Measurements from ENCODE around the gene SYT7. TPM values are rescaled to one million over a fixed set of nuclear protein-coding genes. Genes with fewer than 3 reads are reported as not detected.
A peak's percentile ranks its signal among the peaks of the same experiment; 100 is the strongest.

The SYT7 gene
- total RNA-seq, 1 donor from 2014 or later, result 7.6 TPM

DNA sequence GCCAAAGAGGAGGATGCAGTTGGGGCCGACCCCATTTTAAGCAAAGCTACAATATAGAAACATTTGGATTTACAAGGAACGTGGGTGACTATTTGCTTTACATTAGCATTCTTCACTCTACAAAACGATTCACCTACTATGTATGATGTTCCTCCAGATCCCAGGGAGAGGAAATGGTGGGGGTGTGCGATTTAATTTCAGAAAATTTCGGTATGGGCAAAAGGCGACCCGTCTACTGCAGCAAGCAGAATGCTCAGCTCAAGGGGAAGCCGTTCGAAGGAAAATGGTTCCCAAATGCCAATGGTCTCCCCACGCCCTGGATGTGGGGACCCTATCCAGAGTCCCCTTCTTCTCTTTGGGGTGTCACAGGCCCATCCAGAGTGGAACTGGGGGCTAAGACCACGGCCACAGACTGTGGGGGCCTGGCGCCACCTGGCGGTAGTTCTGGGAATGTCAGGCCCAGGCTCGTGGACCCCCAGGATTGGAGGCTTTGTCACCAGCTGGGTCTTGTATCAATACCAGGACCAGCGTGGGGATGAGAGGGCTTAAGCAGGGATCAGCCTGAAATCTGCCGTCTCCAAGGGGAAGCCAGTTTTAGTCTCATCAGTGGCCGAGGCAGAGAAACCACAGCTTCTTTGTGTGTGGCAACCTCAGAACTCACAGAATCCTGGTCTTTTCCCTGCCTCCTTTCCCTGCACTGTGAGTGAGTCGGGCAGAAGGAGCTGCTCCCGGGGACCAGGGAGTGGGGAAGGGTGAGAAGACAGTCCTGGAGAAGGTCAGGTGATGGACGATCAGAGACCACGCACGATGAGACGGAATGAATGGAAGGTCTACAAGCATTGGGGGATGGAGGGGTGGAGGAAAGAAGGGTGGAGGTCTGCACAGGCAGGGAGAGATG lies 64.0 kb downstream of the SYT7 start:
- no peaks in the 10 kb centered on the region for H3K36me3 Mint-ChIP-seq
- H3K27ac Mint-ChIP-seq, result no peak overlapping the region
- H3K4me1 Mint-ChIP-seq, result peaks cover 21% of the 10 kb centered on the region
- peak in 1 of 2 experiments; percentile 83 for DNase-seq (ENCODE audit: low spot score in 2 of 2, unreplicated experiment in 2 of 2)
- H3K4me3 Mint-ChIP-seq, result no peak overlapping the region
- no peaks in the 10 kb centered on the region for H3K9me3 Mint-ChIP-seq
- H3K27me3 Mint-ChIP-seq (ENCODE audit: low read depth), result peaks cover 6% of the 10 kb centered on the region
- TF ChIP-seq, protein P1, sequence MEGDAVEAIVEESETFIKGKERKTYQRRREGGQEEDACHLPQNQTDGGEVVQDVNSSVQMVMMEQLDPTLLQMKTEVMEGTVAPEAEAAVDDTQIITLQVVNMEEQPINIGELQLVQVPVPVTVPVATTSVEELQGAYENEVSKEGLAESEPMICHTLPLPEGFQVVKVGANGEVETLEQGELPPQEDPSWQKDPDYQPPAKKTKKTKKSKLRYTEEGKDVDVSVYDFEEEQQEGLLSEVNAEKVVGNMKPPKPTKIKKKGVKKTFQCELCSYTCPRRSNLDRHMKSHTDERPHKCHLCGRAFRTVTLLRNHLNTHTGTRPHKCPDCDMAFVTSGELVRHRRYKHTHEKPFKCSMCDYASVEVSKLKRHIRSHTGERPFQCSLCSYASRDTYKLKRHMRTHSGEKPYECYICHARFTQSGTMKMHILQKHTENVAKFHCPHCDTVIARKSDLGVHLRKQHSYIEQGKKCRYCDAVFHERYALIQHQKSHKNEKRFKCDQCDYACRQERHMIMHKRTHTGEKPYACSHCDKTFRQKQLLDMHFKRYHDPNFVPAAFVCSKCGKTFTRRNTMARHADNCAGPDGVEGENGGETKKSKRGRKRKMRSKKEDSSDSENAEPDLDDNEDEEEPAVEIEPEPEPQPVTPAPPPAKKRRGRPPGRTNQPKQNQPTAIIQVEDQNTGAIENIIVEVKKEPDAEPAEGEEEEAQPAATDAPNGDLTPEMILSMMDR (IDR thresholded peaks at IDR 0.05; ENCODE audit: unreplicated experiment), result peak; percentile 99

DNA sequence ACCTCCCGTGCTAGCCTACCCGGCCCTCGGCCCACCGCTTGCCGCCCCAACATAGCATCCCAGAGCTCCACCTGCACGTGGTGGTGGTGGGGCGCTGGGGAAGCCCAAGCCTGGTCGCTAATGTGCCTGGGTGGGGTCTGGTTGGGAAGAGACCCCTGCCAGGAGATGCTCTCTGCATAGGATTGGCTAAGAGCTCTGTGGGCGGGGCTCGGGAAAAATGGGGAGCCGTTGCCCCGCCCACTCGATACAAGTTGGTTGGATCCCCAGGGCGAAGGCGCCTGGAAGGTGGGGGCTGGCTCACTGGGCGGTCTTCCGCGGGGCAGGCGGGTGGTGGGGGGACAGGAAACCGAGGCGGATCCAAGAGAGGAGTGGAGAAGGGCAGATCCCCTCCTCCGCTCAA lies 64.7 kb downstream of the SYT7 start:
- no peak overlapping the region for H3K27ac Mint-ChIP-seq
- no peaks in the 10 kb centered on the region for H3K36me3 Mint-ChIP-seq
- no peak for DNase-seq (ENCODE audit: low spot score in 2 of 2, unreplicated experiment in 2 of 2)
- H3K4me1 Mint-ChIP-seq, result peaks cover 24% of the 10 kb centered on the region
- no peaks in the 10 kb centered on the region for H3K9me3 Mint-ChIP-seq
- peaks cover 7% of the 10 kb centered on the region for H3K27me3 Mint-ChIP-seq (ENCODE audit: low read depth)
- TF ChIP-seq, protein P1 (IDR thresholded peaks at IDR 0.05; ENCODE audit: unreplicated experiment), result no peak
- H3K4me3 Mint-ChIP-seq, result no peak overlapping the region

DNA sequence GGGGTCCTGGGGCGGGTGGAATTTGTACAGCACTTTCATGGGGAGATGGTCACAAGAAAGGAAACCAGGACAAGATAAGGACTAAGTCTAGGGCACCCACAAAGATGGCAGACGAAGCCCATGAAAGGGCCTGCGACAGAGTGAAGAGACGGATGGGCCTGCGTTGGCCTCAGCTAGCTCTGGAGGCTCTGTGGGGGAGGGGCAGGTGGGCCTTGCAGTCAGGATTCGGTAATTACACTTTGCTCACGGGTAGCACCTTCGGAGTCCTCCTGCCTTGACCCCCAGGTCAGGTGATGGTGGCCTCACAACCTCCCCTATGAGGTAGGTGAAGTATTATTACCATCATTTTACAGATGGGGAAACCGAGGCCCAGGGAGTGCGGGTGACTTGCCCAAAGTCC lies 65.2 kb downstream of the SYT7 start:
- TF ChIP-seq, protein P1 (IDR thresholded peaks at IDR 0.05; ENCODE audit: unreplicated experiment), result no peak
- H3K9me3 Mint-ChIP-seq, result no peaks in the 10 kb centered on the region
- H3K4me1 Mint-ChIP-seq, result peaks cover 26% of the 10 kb centered on the region

DNA sequence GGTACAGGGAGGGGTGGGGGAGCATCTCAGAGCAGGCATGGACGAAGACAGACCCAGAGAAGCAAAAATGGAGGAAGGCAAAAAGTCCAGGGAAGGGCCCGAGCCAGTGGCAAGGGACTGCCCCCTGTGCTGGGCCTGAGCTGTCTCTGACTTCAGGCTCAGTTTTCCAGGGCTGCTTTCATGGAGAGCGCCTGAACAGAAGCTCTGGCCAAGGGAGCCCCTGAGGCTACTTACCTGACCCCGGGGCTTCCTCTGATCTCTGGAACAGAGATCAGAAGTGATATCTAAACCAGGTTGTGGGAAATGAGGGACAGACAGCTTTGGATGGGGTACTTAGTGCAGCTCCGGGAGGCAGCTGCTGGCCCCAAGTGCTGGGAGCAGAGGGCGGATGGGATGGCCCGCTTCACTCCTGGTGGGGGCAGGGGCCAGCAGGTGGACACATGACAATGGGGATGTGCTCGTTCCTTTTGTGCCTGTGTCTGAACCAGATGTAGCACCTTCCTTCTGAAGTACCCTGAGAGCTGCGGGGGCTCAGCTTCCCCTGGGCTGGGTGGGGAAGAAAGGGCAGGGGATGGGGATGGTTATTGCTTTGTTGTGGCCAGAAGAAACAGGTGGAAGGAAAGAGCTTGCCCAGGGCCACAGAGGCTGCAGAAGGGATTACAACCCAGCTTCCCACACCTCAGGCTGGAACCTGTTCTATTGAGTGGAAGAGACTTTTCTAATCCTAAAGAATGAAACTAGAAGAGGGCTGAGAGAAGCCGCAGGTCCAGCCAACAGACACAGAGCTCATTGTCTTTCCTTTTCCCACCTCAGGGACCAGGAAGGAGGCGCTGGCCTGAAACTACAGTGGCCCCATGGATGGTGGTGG lies 66.6 kb downstream of the SYT7 start:
- no peak for DNase-seq (ENCODE audit: low spot score in 2 of 2, unreplicated experiment in 2 of 2)
- H3K27ac Mint-ChIP-seq, result no peak overlapping the region
- peaks cover 26% of the 10 kb centered on the region for H3K4me1 Mint-ChIP-seq
- H3K9me3 Mint-ChIP-seq, result no peaks in the 10 kb centered on the region
- peaks cover 22% of the 10 kb centered on the region for H3K27me3 Mint-ChIP-seq (ENCODE audit: low read depth)
- TF ChIP-seq, protein P1 (IDR thresholded peaks at IDR 0.05; ENCODE audit: unreplicated experiment), result no peak
- H3K36me3 Mint-ChIP-seq, result no peaks in the 10 kb centered on the region
- H3K4me3 Mint-ChIP-seq, result no peak overlapping the region

More for the DNA sequence above, 65.2 kb downstream of the SYT7 start:
- Mint-ChIP-seq H3K27ac (no peak overlapping the region), H3K36me3 (no peaks in the 10 kb centered on the region), H3K27me3 (ENCODE audit: low read depth) (peaks cover 11% of the 10 kb centered on the region), H3K4me3 (no peak overlapping the region)
- DNase-seq (ENCODE audit: low spot score in 2 of 2, unreplicated experiment in 2 of 2), result no peak

DNA sequence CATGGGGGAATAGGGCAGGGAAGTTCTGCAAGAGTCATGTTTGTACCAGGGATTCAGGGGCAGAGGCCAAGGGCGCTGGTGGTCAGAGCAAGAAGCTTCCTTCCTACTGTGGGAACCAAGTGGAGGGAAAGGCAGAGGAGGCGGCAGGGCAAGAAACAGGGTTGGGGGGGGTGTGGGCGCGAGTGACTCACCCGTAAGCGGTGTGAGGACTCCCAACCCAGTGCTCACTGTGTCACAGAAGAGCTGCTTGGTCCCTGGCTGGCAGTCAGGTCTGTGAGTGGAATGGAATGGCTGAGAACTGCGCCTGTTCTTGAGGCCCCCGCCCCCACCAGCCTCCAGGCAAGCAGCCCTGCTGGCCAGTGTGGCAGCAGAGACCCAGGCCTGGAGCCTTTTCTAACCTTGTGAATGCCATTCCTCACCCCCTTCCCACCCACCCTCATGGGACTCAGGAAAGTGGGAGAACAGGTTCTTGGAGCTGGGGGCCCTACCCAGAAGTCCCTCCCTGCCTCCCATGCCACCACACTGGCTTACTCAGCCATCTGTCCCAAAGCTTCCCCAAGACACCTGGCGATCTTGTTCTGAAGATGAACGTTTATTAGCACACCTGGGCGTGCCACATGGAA lies 67.6 kb downstream of the SYT7 start:
- TF ChIP-seq, protein P1 (IDR thresholded peaks at IDR 0.05; ENCODE audit: unreplicated experiment), result no peak
- H3K36me3 Mint-ChIP-seq, result no peaks in the 10 kb centered on the region
- H3K4me1 Mint-ChIP-seq, result peaks cover 27% of the 10 kb centered on the region
- DNase-seq (ENCODE audit: low spot score in 2 of 2, unreplicated experiment in 2 of 2), result no peak
- no peak overlapping the region for H3K4me3 Mint-ChIP-seq
- no peaks in the 10 kb centered on the region for H3K9me3 Mint-ChIP-seq
- H3K27ac Mint-ChIP-seq, result peak overlapping the region; percentile 15
- peaks cover 28% of the 10 kb centered on the region for H3K27me3 Mint-ChIP-seq (ENCODE audit: low read depth)

Data from mesothelial cell of epicardium (in vitro differentiated cells).